Measurements from ENCODE around the gene RPS16. TPM values are rescaled to one million over a fixed set of nuclear protein-coding genes. Genes with fewer than 3 reads are reported as not detected.

Gene RPS16
- total and polyA plus RNA-seq, 5 donors from 2014 or later = 1,440 to 2,708 (median 2,162) TPM

Other genes with a start within 250 kb of the RPS16 start
- gene NCCRP1, start 239.0 kb downstream of the RPS16 start, total RNA-seq = not detected
- gene NCCRP1, start 239.0 kb downstream of the RPS16 start, polyA plus RNA-seq = not detected
- gene SYCN, start 231.7 kb downstream of the RPS16 start, total RNA-seq = not detected
- not detected for gene SYCN, start 231.7 kb downstream of the RPS16 start, polyA plus RNA-seq
- not detected for gene IFNL3, start 190.9 kb downstream of the RPS16 start, total RNA-seq
- gene IFNL3, start 190.9 kb downstream of the RPS16 start, polyA plus RNA-seq = not detected
- gene IFNL4, start 187.1 kb downstream of the RPS16 start, total RNA-seq = not detected
- gene IFNL4, start 187.1 kb downstream of the RPS16 start, polyA plus RNA-seq = not detected
- gene IFNL2, start 167.6 kb downstream of the RPS16 start, total RNA-seq = not detected
- not detected for gene IFNL2, start 167.6 kb downstream of the RPS16 start, polyA plus RNA-seq
- not detected for gene IFNL1, start 139.5 kb downstream of the RPS16 start, total RNA-seq
- not detected for gene IFNL1, start 139.5 kb downstream of the RPS16 start, polyA plus RNA-seq
- gene LRFN1, start 115.1 kb downstream of the RPS16 start, total RNA-seq = 4.9 TPM
- gene LRFN1, start 115.1 kb downstream of the RPS16 start, polyA plus RNA-seq = 1 to 10 TPM; 2.1 to 4.9 (median 3.1) TPM
- 512 TPM for gene GMFG, start 99.9 kb downstream of the RPS16 start, total RNA-seq
- 1,000 to 10,000 TPM; 1,343 to 1,906 (median 1,706) TPM for gene GMFG, start 99.9 kb downstream of the RPS16 start, polyA plus RNA-seq
- 78.9 TPM for gene SAMD4B, start 93.5 kb downstream of the RPS16 start, total RNA-seq
- 1 to 10 TPM; 5.7 to 9.9 (median 6.5) TPM for gene SAMD4B, start 93.5 kb downstream of the RPS16 start, polyA plus RNA-seq
- 138 TPM for gene PAF1, start 44.8 kb downstream of the RPS16 start, total RNA-seq
- 10 to 100 TPM; 35.0 to 46.7 (median 39.0) TPM for gene PAF1, start 44.8 kb downstream of the RPS16 start, polyA plus RNA-seq
- gene MED29, start 44.6 kb downstream of the RPS16 start, total RNA-seq = 65.6 TPM
- 10 to 100 TPM; 53.6 to 61.4 (median 57.9) TPM for gene MED29, start 44.6 kb downstream of the RPS16 start, polyA plus RNA-seq
- gene ZFP36, start 29.1 kb downstream of the RPS16 start, total RNA-seq = 1,400 TPM
- gene ZFP36, start 29.1 kb downstream of the RPS16 start, polyA plus RNA-seq = 100 to 1,000 TPM in 3 of 4 donors, 10 to 100 TPM in 1; 89.8 to 134 (median 109) TPM
- gene PLEKHG2, start 23.3 kb downstream of the RPS16 start, total RNA-seq = 209 TPM
- gene PLEKHG2, start 23.3 kb downstream of the RPS16 start, polyA plus RNA-seq = 1 to 10 TPM; 1.3 to 3.9 (median 3.1) TPM
- gene SUPT5H, start 9.6 kb upstream of the RPS16 start, total RNA-seq = 322 TPM
- gene SUPT5H, start 9.6 kb upstream of the RPS16 start, polyA plus RNA-seq = 10 to 100 TPM; 75.1 to 83.9 (median 82.8) TPM
- 45.3 TPM for gene TIMM50, start 44.9 kb upstream of the RPS16 start, total RNA-seq
- 10 to 100 TPM; 35.4 to 47.4 (median 40.2) TPM for gene TIMM50, start 44.9 kb upstream of the RPS16 start, polyA plus RNA-seq
- gene DLL3, start 63.0 kb upstream of the RPS16 start, total RNA-seq = 0.17 TPM
- under 1 TPM in 1 of 4 donors, not detected in 3; 0.13 TPM for gene DLL3, start 63.0 kb upstream of the RPS16 start, polyA plus RNA-seq
- gene SELENOV, start 79.2 kb upstream of the RPS16 start, total RNA-seq = not detected
- gene SELENOV, start 79.2 kb upstream of the RPS16 start, polyA plus RNA-seq = not detected
- gene EID2B, start 96.9 kb upstream of the RPS16 start, total RNA-seq = 4.8 TPM
- 10 to 100 TPM in 3 of 4 donors, 1 to 10 TPM in 1; 7.3 to 11.3 (median 10.3) TPM for gene EID2B, start 96.9 kb upstream of the RPS16 start, polyA plus RNA-seq
- 13.1 TPM for gene EID2, start 104.2 kb upstream of the RPS16 start, total RNA-seq
- gene EID2, start 104.2 kb upstream of the RPS16 start, polyA plus RNA-seq = 10 to 100 TPM; 20.2 to 32.7 (median 23.8) TPM
- gene LGALS13, start 166.6 kb upstream of the RPS16 start, total RNA-seq = not detected
- not detected for gene LGALS13, start 166.6 kb upstream of the RPS16 start, polyA plus RNA-seq
- not detected for gene LGALS16, start 220.0 kb upstream of the RPS16 start, total RNA-seq
- gene LGALS16, start 220.0 kb upstream of the RPS16 start, polyA plus RNA-seq = not detected

Measured in CD4-positive, CD25-positive, alpha-beta regulatory T cell (primary cell).